ENCODE results near the gene RPL19.

Gene RPL19

GRCh38 chr17:39196808-39197291, 3.2 kb upstream of the RPL19 start:
- peak in 15 of 51 donors; percentile 7 to 55 (median 26) for DNase-seq

GRCh38 chr17:39197380-39198185, 2.5 kb upstream of the RPL19 start, which contains the start of gene CACNB1:
Gene CACNB1, minus strand, starts transcription at chr17:39197669. Its CDS starts 174 bp downstream, at chr17:39197495.
- peak in 49 of 51 donors; percentile 17 to 82 (median 59) for DNase-seq

GRCh38 chr17:39198186-39198566, 1.9 kb upstream of the RPL19 start:
- DNase-seq: no peak

- DNase-seq: peak in 46 of 51 donors; percentile 25 to 99 (median 79)
Measured at GRCh38 chr17:39199820-39200069, 338 bp upstream of the RPL19 start.

- no peak for DNase-seq
Measured at GRCh38 chr17:39200957-39201510, 951 bp downstream of the RPL19 start.

GRCh38 chr17:39204245-39204644, 4.2 kb downstream of the RPL19 start:
- no peak for DNase-seq

- DNase-seq: no peak
Measured at GRCh38 chr17:39205112-39205526, 5.0 kb downstream of the RPL19 start.

GRCh38 chr17:39208136-39208535, 8.1 kb downstream of the RPL19 start:
- peak in 8 of 51 donors; percentile 15 to 79 (median 30) for DNase-seq

GRCh38 chr17:39208893-39209292, 8.8 kb downstream of the RPL19 start:
- peak in 1 of 51 donors; percentile 51 for DNase-seq

- peak in 25 of 51 donors; percentile 11 to 79 (median 32) for DNase-seq
Measured at GRCh38 chr17:39209317-39210092, 9.4 kb downstream of the RPL19 start.

GRCh38 chr17:39210093-39210434, 10.0 kb downstream of the RPL19 start:
- DNase-seq: no peak

- peak in 1 of 51 donors; percentile 42 for DNase-seq
Measured at GRCh38 chr17:39212195-39212810, 12.2 kb downstream of the RPL19 start.

GRCh38 chr17:39212841-39213480, 12.9 kb downstream of the RPL19 start:
- DNase-seq: no peak

- DNase-seq: no peak
Measured at GRCh38 chr17:39213852-39214251, 13.8 kb downstream of the RPL19 start.

- DNase-seq: no peak
Measured at GRCh38 chr17:39217734-39218369, 17.8 kb downstream of the RPL19 start.

GRCh38 chr17:39218906-39219305, 18.8 kb downstream of the RPL19 start:
- no peak for DNase-seq

- DNase-seq: peak in 38 of 51 donors; percentile 11 to 78 (median 50)
Measured at GRCh38 chr17:39219647-39220154, 19.6 kb downstream of the RPL19 start.

GRCh38 chr17:39221572-39221971, 21.5 kb downstream of the RPL19 start:
- no peak for DNase-seq

GRCh38 chr17:39222151-39222550, 22.1 kb downstream of the RPL19 start:
- DNase-seq: no peak
